ENCODE results near the gene FAM222A.

FAM222A gene

DNA sequence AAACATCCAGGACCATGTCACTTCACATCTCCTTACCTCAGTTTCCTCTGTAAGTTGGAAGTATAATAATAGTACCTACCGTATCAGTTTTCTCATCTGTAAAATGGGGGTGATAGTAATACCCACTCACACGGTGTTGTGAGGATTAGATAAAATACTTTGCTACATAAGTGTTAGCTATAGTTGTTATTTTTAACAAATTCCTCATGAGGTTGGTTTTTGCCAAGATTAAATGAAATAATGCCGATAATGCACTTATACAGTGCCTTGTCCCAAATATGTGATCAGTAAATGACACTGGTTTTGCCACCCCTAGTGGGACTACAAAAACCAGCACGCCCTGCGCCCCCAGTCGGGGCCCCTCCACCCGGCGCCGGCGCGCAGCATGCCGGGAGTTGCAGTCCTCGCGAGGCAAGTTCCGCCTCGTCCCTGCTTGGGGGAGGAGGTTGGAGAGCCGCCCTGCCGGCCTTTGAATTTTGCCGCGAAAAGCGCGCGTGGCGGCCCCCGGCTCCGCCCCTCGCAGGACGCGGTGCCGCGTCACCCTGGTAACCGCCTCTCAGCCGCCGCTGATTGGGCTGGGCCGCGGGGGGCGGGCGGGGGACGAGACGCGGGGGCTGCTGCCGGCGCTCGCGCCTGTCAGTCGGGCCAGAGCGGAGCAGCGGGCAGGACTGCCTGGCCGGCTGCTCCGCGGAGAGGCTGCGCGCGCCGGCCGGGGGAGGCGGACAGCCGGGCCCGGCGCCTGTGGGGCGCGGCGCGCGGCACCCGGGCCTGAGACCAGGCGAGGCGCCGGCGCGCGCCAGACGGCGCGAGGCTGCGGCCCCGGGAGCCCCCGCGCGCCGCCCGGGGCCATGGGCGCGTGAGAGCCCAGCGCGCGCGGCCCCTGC lies at the start of gene FAM222A:
FAM222A (plus strand) TSS at position 639 of the 884 bp plus-strand sequence. CDS start 30,322 bp downstream, outside the sequence.
- peak; percentile 94 to 95 for DNase-seq

- DNase-seq: no peak
These were observed 49.2 kb upstream of the FAM222A start for GRCh38 chr12:109664402-109664801.

DNA sequence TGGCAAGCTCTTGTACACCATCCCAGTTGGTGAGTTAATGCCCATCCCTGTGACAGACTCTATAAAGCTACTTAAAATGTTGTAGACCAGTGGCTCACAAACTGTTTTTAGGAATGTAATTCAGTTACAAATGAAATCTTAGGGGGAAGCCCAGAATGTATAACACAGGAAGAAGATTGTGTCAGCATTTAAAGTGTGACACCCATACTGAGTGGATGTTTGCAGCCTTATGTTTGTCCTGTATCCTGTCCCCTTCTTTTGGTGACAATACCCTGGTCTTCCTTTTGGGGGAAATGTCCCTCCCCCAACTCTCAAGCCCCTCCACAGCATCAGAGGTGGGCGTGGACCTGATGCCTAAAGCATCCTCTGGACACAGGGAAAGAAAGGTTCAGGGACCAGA lies 47.6 kb upstream of the FAM222A start:
- no peak for DNase-seq

DNA sequence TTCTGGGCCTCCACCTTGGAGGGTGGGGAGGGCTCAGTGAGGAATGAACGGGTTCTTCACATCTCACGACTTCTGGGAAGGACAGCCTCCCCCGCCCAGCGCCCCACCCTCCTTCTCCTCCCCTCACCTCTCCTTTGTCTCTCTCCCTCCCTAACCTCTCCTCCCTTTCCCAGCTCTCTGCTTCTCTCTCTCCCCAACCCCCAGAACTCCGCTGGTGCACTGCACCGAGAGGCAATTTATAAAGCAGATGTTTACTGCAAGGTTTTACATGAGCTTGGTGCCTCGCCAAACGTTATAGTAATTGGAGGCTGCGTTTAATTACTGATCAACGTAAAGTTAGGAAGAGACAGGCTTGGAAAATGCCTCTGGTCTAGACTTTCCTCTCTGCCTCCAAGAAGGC lies 42.9 kb upstream of the FAM222A start:
- DNase-seq: no peak

DNA sequence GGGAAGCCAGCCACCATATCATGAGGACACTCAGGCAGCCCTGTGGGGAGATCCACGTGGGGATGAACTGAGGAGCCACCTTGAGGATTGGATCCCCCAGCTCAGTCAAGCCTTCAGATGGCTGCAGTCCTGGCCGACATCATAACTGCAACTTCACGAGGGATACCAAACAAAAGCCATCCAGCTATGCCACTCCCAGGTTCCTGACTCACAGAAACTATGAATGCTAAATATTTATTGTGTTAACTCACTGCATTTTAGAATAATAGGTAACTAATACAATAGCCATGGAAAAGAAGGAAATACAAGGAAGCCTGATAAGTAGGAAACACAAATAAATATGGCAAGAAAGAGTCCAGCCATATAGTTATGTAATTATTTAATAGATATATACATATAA lies 42.1 kb upstream of the FAM222A start:
- DNase-seq: no peak

- no peak for DNase-seq
These were observed 40.2 kb upstream of the FAM222A start for GRCh38 chr12:109673379-109673778.

- DNase-seq: no peak
These were observed 39.7 kb upstream of the FAM222A start for GRCh38 chr12:109673884-109674283.

GRCh38 chr12:109675411-109675810 lies 38.2 kb upstream of the FAM222A start:
- DNase-seq: no peak

GRCh38 chr12:109677279-109677691 lies 36.3 kb upstream of the FAM222A start:
- no peak for DNase-seq

- DNase-seq: no peak
These were observed 34.9 kb upstream of the FAM222A start for GRCh38 chr12:109678719-109679118.

DNA sequence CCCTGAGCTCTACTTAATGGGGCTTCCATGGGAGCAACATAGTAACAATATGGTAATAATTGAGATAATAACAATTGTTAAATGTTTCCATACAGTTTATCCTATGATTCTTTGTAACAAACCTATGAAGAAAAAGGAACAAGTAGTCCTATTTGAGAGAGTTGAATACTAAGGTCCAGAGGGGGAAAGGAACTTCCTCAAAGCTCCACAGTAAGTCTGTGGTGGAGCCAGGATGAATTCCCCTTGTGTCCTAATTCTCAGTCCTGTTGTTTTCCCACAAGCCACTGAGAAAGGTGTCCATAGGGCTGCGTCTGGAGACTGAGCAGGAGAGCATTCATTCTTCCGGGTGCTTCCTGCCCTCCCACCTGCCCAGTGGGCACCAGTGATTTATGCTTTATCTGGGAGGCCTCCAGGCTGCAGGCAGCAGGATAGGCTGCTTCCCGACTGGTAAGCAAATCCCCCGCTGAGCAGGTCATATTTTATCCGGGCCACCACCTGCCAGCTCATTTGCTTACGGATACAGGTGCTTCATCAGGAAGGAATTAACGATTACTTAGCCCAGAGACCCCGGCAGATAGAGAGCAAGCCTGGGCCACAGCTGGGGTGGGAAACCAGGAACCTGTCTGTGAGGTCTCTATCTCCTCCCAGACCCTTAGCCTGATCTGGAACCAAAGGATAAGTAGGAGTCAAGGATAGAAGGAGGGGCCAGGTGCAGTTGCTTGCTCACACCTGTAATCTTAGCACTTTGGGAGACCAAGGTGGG lies 33.9 kb upstream of the FAM222A start:
- DNase-seq: peak; percentile 45 to 81

GRCh38 chr12:109680264-109681005 lies 33.2 kb upstream of the FAM222A start:
- peak in 1 of 2 experiments; percentile 36 for DNase-seq

DNA sequence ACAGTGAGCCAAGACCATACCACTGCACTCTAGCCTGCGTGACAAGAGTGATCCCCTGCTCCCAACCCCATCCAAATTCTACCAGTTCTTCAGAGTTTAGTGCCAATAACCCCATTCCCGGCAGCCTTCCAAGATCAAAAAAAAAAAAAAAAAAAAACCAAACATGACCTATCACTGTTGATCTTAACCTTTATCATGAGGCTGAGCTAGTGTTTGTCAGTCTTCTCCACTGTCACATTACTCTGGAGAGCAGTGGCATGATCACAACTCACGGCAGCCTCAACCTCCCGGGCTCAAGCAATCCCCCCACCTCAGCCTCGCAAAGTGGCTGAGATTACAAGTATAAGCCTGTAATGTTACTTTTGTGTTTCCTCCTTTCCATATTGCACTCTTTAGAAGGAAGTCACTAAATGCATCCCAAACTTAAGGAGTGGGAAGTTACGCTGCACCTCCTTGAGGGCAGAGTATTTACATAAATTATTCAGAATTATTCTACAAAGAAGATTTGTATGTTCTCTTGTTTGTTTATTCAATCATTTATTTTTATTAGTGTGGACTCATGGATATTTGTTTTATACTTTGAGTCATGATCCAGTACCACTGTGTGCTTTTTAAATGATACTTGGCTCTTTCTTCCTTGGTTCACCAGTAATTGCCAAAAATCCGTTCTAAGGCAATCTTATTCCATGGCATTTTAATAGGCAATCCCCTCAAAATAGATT lies 31.5 kb upstream of the FAM222A start:
- no peak for DNase-seq

DNA sequence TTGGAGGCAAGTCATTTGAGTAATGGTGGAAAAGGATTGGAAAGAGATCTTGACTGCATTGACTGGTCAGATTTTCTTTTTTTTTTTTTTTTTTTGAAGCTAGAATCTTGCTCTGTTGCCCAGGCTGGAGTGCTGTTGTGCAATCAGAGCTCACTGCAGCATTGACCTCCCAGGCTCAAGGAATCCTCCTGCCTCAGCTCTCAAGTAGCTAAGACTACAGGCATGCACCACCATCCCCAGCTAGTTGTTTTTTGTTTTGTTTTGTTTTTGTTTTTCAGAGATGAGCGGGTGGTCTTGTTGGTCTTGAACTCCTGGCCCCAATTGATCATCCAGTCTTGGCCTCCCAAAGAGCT lies 30.9 kb upstream of the FAM222A start:
- DNase-seq: no peak

DNA sequence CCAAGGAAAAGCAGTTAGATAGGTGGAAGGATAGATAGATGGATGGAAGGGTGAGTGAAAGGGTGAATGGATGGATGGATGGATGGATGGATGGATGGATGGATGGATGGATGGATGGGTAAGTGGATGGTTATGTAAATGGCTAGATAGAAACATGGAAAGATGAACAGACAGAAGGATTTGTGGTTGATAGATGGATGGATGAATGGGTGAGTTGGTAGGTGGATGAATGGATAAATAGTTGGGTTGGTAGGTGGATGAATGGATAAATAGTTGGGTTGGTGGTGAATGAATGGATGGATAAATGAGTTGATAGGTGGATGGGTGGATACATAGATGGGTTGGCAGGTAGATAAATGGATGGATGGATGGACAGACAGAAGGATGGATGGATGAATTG lies 30.3 kb upstream of the FAM222A start:
- DNase-seq: no peak

- no peak for DNase-seq
These were observed 27.8 kb upstream of the FAM222A start for GRCh38 chr12:109685574-109686447.

GRCh38 chr12:109686523-109686922 lies 27.1 kb upstream of the FAM222A start:
- DNase-seq: no peak

- no peak for DNase-seq
These were observed 26.4 kb upstream of the FAM222A start for GRCh38 chr12:109687250-109687649.

DNA sequence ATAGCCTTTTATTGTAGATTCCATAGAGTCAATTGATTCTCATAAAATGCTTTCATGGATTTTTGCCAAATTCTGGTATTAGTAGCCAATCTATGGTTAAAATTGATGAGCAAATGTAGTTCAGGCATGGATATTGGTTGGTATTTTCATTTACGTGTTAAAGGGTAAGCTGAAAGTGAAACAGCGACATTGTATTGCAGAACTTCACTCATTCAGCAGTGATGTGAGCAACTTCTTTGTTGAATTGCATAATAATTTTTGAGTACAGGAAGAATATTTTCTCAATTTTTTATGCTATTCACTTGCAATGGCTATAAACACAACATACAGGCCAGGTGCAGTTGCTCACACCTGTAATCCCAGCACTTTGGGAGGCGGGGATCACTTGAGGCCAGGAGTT lies 24.2 kb upstream of the FAM222A start:
- DNase-seq: no peak

DNA sequence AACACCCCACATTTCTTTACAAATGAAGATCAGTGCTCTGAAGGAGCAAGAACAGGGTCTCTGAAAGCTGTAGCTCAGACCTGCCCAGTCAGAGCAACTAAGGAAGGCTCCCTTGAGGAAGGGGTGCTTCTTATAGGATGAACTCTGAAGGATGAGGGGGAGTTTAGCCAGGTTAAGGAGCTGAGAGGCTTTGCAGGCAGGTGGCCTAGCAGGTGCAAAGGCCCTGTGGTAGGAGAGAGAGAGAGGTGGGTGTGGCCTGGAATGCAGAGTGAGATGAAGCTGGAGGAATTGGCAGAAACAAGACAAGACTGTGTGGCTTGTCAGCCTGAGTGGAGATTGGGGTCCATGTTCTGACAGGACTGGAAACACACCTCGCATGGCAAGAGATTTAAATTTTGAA lies 20.5 kb upstream of the FAM222A start:
- DNase-seq: no peak

Data from SHP77 (cell line).